ENCODE results near the gene FRS2.

Gene FRS2

DNA sequence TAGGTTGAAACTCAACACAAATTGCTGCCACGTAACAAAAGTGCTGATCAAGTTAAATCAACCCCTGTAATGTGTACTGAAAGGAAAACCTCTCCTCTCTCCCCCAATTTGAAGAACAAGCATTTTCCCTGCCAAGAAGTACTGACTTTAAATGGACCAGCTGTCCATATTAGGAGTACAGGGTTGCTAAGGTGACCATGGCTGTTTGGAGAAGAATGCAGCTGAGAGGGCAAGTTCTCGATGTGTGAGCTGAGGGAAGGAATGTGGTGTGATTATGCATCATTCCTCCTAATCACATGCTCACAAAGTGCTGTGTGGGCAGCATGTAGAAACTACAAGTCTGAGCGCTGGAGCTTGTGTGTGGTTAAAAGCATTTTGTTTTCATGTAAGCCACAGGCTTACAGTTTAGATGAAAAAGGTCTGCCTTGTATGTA, 64.2 kb downstream of the FRS2 start:
- DNase-seq = no peak

DNA sequence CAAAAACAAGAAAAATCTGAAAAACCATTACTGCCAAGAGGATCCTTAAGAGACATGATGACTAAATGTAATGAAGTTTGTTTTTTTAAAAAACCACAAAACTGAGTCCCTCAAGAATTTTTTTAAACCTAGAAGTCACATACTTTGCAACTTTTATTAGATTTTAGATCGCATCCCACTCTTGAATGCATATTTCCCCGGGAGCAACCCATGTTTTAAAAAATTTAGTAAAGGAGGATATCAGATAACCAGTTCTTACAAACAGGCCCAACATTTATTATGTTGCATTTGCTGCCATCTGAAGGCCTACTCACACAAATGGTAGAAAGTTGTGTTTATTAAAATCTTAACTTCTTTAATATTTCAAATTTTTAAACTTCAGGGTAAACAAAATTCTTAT, 70.8 kb downstream of the FRS2 start:
- DNase-seq = no peak

DNA sequence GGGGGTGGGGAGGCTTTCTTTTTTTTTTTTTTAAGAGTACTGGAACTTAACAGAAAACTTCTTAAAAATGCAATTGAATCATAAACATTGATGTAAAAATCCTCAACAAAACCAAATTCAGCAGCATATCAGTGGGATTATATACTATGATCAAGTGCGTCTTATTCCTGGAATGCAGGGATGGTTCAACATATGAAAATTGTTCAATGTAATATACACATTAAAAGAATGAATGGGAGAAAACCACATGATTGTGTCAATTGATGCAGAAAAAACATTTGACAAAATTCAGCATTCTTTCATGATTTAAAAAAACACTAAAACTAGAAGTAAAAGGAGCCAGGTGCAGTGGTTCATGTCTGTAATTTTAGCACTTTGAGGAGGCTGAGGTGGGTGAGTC, 73.9 kb downstream of the FRS2 start:
- no peak for DNase-seq

DNA sequence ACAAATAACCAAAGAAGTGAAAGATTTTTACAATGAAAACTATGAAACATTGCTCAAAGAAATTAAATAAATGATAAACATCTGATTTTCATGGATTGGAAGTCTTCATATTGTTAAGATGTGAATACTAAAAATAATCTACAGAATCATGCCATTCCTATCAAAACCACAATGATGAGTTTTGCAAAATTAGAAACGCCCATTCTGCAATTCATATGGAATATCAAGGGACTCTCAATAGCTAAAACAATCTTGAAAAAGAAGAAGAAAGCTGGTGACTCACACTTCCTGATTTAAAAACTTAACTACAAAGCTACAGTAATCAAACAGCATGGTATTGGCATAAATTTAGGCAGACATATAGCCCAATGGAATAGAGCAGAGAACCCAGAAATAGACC, 74.9 kb downstream of the FRS2 start:
- no peak for DNase-seq

DNA sequence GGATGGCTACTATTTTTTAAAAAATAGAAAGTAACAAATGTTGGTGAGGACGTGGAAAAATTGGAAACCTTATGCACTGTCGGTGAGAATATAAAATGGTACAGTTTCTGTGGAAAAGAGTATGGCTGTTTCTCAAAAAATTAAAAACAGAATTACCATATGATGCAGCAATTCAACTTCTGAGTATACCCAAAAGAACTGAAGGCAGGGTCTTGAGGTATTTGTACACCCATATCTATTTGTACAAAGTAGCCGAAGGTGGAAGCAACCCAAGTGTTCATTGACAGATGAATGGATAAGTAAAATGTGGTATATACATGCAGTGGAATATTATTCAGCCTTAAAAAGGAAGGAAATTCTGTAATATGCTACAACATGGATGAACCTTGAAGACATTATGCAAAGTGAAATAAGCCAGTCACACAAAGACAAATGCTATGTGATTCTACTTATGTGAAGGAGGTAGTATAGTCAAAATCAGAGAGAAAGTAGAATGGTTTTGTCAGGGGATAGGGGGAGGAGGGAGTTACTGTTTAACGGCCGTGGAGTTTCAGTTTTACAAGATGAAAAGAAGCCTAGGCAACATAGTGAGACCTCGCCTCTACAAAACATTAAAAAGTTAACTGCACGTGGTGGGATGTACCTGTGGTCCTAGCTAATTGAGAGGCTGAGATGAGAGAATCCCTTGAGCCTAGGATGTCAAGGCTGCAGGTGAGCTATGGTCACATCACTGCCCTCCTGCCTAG, 76.7 kb downstream of the FRS2 start:
- no peak for DNase-seq

DNA sequence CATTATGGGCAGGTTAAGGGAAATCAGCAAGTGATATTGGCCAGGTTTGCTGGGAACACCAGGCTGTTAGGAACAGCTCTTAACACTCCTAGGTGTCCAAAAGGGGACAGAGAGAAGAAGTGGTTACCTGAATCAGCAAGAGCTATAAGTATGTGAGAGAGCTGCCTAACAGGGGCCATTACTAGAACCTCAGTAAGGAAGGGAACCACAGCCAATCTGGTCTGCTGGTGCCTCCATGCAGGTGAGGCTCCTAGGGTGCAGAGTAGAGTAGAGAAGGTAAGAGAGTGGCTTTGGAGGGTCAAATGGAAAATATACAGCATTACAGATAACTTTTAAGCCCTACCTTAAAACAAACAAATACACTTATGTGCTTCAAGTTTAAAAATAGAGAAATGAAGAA, 78.5 kb downstream of the FRS2 start:
- DNase-seq = no peak

DNA sequence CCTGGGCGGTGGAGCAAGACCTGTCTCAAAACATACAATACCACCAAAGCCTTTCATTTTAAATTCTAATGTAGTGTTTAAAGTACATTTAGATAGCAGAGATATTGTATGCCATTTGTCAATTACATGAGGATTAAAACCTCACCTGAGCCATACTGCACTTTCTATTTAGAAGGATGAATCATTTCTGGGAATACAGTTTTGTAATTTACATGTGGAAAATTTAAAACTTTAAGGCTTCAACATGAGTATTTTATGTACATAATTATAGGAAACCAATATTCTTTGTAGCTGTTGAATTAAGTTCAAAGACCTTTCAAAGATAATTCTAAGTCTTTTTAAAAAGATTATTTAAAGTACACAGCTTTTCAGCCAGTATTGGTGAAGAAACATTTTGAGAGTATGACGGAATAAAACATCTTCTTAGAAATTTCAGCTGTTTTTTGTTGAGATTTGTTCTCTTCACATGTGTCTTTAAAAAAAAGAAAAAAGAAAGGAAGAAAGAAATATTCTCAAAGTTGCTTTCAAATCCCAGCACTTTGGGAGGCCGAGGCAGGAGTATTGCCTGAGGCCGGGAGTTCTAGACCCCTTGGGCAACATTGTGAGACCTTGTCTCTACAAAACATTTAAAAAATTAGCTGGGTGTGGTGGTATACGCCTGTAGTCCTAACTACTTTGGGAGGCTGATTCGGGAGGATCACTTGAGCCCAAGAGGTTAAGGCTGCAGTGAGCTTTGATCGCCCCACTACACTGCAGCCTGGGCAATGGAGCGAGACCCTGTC, 80.6 kb downstream of the FRS2 start:
- DNase-seq = no peak

GRCh38 chr12:69553628-69554248, 83.5 kb downstream of the FRS2 start:
- DNase-seq = no peak

DNA sequence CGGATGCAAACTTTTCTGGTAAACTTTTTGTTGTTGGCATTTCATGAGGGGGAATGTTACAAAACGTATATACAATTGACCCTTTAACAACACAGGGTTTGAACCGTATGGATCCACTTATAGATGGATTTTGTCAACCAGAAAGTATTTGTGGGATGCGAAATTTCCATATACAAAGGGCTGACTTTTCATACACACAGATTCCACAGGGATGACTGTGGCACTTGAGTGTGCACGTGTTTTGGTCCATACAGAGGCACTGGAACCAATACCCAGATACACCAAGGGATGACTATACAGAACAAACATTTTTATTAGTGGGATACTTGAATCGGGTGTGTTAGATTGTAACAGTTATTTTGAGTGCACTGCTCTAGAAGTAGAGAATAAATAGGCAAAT, 85.3 kb downstream of the FRS2 start:
- no peak for DNase-seq

- no peak for DNase-seq
Measured at GRCh38 chr12:69556383-69556782, 86.2 kb downstream of the FRS2 start.

- no peak for DNase-seq
Measured at GRCh38 chr12:69563166-69563762, 93.1 kb downstream of the FRS2 start.

DNA sequence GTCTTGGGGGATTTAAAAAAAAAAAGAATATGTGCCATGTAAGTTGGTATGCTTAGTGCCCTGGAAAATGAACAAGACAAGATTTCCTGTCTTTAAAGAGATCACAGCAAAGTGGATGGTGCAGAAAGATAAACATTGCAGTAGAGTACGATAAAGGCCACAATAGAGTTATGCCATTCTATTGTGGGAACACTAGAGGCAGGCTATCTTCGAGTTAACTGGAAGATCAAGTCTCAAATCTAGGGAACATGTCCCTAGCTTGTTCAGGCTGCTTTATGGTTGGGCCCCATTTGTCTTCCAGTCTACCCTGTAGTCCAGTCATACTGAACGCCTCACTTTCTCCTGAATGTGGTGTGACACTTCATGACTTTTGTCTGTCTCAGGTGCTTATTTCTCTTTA, 96.4 kb downstream of the FRS2 start:
- no peak for DNase-seq

DNA sequence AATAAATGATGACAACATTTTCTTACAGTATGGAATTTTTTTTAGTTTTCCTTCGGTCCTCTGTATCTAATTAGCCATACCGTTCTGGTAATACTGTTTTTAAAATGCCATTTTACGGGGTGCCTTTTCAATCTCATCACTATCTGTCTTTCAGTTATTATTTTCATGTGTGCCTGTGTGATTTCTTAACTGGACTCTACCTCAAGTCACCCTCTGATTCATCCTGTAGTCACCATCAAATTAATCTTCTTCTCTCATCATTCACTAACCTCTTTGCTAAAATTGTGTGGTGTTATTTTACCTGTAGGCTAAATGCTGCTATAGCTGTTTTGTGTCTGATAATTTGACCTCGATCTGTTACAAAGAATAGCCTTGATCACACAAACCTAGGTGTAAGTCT, 99.0 kb downstream of the FRS2 start:
- no peak for DNase-seq

GRCh38 chr12:69570000-69570516, 99.9 kb downstream of the FRS2 start:
- no peak for DNase-seq

- peak; percentile 42 for DNase-seq
Measured at GRCh38 chr12:69570545-69571399, 100.6 kb downstream of the FRS2 start.

DNA sequence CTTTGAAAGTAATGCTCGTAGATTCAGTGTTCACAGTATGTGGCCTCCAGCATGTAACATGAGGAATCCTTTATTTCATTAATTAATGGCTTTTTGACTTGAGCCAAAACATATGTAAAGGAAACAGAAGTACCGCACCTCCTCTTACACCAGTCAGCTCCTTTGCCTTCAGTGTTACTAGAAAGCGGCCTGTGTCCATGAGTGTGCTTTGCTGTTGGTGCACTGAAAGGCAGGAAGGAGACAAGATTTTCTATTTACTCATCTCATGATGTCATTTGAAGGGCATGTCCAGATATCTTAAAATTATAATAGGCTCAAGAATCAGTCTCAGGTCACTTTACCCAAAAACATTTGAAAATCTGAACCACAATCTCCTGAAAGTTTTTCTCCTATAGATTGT, 105.2 kb downstream of the FRS2 start:
- DNase-seq = no peak

DNA sequence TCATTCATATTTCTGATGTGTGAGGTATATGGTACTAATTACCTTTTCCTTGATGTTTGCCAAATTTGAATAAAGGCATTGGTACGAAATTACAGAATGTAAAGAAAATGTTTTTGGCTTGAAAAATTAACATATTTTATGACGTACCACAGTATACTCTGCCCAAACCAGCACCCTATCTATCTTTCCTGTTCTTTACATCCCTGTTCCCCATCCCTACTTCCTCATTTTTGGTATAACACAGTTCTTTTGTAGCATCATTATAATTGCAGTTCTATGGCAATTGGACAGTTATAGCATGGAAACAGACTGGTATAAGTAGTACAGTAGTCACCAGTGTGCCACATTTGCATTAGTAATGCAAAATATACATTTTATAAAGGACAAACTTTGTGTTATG, 108.1 kb downstream of the FRS2 start:
- DNase-seq = no peak

GRCh38 chr12:69579029-69579428, 108.8 kb downstream of the FRS2 start:
- DNase-seq = no peak

DNA sequence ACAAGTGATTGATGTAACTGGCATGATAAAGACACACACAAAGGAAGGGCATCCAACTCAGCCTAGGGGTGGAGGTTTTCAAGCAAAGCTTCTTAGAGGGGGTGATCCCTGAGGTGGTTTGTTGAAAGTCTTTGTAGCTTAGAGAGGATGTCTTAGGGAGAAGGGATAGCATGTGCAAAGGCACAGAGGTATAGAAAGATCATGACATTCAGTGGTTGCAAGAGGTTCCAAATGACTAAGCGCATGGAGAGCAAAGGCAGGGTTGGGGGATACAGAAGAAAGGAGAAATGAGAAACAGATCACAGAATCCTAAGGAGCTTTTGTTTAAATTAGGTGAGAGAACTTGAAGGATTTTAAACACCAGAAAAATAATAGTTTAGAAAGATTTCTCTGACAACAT, 109.9 kb downstream of the FRS2 start:
- no peak for DNase-seq

- DNase-seq = no peak
Measured at GRCh38 chr12:69583203-69583602, 113.0 kb downstream of the FRS2 start.

DNA sequence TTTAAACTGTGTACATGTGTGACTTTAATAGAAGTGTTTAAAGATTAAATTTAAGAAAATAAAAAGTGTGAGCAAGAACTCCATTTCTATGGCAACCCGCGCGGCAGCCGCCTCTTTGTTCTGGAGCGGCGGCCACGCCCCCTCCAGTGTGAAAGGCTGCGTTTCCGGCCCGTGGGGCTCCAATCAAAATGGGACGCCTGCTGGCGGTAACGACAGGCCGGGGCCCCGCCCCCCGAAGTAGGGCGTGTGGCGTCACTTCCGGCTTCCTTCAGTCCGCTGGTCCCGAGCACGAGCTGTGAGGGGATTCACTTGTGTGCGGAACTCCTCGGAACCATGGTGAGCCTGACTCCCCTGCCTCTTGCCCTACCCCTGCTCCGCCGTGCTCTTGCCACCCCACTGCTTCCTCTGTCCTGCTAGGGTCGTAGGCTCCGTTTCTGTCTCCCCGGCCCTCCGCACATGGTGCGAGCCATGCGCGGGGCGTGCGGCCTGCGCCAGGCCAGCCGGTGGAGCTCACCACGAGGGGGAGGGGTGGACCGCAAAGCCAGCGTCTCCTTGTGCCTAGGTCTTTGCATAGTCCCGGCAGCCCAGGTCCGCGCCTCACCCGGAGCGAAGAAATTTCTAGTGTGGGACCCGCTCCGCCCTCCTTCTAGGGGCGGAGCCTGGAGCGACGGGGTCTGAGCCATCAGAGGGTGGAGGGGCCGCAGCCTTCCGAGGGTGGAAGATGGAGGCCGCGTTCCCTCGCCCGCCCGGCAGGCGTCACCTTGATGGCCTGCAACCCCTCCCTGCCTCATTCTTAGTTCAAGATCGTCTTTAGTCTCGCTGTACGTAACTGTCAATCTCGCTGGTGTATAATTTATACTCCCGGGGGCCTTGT, 115.2 kb downstream of the FRS2 start, which contains the start of gene CCT2:
TSS of gene CCT2 (plus strand) at position 271 of the 874 bp plus-strand sequence. CDS start at position 334, 63 bp downstream.
- DNase-seq = peak; percentile 94

Data from activated T-cell treated with anti-CD3 and anti-CD28 coated beads for 4 hours (primary cell).